ENCODE measurements around the gene VSTM5. TPM values are rescaled to one million over a fixed set of nuclear protein-coding genes. Genes with fewer than 3 reads are reported as not detected.
"Not testable (repeated sequence)": the region's sequence is repeated elsewhere in the genome, so short reads cannot be mapped to it uniquely, and the experiment has no call there.

Gene VSTM5
- polyA plus RNA-seq, 3 donors: 1.4 to 2.4 (median 1.7) TPM

GRCh38 chr11:93801366-93801765 lies 49.1 kb downstream of the VSTM5 start:
- DNase-seq: no peak

GRCh38 chr11:93796441-93797231 lies 53.8 kb downstream of the VSTM5 start:
- DNase-seq: no peak

- no peak for DNase-seq
Observed at GRCh38 chr11:93791493-93791892, 58.9 kb downstream of the VSTM5 start.

- DNase-seq: peak; percentile 9
Observed at GRCh38 chr11:93784935-93785360, 65.5 kb downstream of the VSTM5 start.

- DNase-seq: peak; percentile 96
Observed at GRCh38 chr11:93784145-93784934, 66.1 kb downstream of the VSTM5 start, which contains the start of gene MED17. Gene MED17 (plus strand): TSS chr11:93784282. CDS start chr11:93784514, 232 bp downstream.

- DNase-seq: no peak
Observed at GRCh38 chr11:93783765-93784144, 66.7 kb downstream of the VSTM5 start.

GRCh38 chr11:93783362-93783761 lies 67.1 kb downstream of the VSTM5 start:
- DNase-seq: no peak

- no peak for DNase-seq
Observed at GRCh38 chr11:93775289-93775688, 75.1 kb downstream of the VSTM5 start.

GRCh38 chr11:93774560-93774959 lies 75.9 kb downstream of the VSTM5 start:
- not testable (repeated sequence) for DNase-seq

- no peak for DNase-seq
Observed at GRCh38 chr11:93773601-93774200, 76.7 kb downstream of the VSTM5 start.

GRCh38 chr11:93773045-93773477 lies 77.4 kb downstream of the VSTM5 start:
- DNase-seq: no peak

GRCh38 chr11:93772123-93772522 lies 78.3 kb downstream of the VSTM5 start:
- no peak for DNase-seq

- no peak for DNase-seq
Observed at GRCh38 chr11:93770160-93770559, 80.3 kb downstream of the VSTM5 start.

Other genes starting within 250 kb of the VSTM5 start
- gene CEP295, start 188.9 kb downstream of the VSTM5 start, polyA plus RNA-seq (ENCODE audit: insufficient read length in 3 of 3): 10 to 100 TPM; 20.4 to 22.6 (median 20.6) TPM
- 100 to 1,000 TPM in 2 of 3 donors, 10 to 100 TPM in 1; 99.7 to 161 (median 151) TPM for gene TAF1D, start 109.1 kb downstream of the VSTM5 start, polyA plus RNA-seq (ENCODE audit: insufficient read length in 3 of 3)
- gene C11orf54, start 108.9 kb downstream of the VSTM5 start, polyA plus RNA-seq (ENCODE audit: insufficient read length in 3 of 3): 100 to 1,000 TPM; 149 to 241 (median 217) TPM
- gene MED17, start 66.3 kb downstream of the VSTM5 start, polyA plus RNA-seq (ENCODE audit: insufficient read length in 3 of 3): 10 to 100 TPM; 37.8 to 46.4 (median 44.6) TPM
- gene HEPHL1, start 170.7 kb upstream of the VSTM5 start, polyA plus RNA-seq (ENCODE audit: insufficient read length in 3 of 3): under 1 TPM in 1 of 3 donors, not detected in 2; 0.09 TPM